ENCODE data around the gene ZG16B. TPM values are rescaled to one million over a fixed set of nuclear protein-coding genes. Genes with fewer than 3 reads are reported as not detected.

Gene ZG16B
- total RNA-seq, 2 donors from 2014 or later = 0.27 TPM; not detected in 1

GRCh38 chr16:2820836-2821486, 9.1 kb upstream of the ZG16B start:
- DNase-seq = no peak
- ATAC-seq = no peak
- intact Hi-C loops (cut with DNase I) = no loop called here

GRCh38 chr16:2821487-2822157, 8.5 kb upstream of the ZG16B start:
- DNase-seq (no peak), ATAC-seq (no peak)

GRCh38 chr16:2822158-2822495, 8.0 kb upstream of the ZG16B start:
- DNase-seq (no peak), ATAC-seq (no peak)
- intact Hi-C loops (cut with DNase I) = no loop called here

More at GRCh38 chr16:2821487-2822157, 8.5 kb upstream of the ZG16B start:
- intact Hi-C loops (cut with DNase I) = no loop called here

- intact Hi-C loops (cut with DNase I) = no loop called here
- DNase-seq = no peak
- no peak for ATAC-seq
Measured at GRCh38 chr16:2822496-2822895, 7.6 kb upstream of the ZG16B start.

GRCh38 chr16:2824626-2825025, 5.5 kb upstream of the ZG16B start:
- intact Hi-C loops (cut with DNase I) = no loop called here
- DNase-seq (no peak), ATAC-seq (no peak)

GRCh38 chr16:2825049-2825742, 4.9 kb upstream of the ZG16B start:
- intact Hi-C loops (cut with DNase I) = no loop called here
- no peak for ATAC-seq
- DNase-seq = no peak

- intact Hi-C loops (cut with DNase I) = no loop called here
- no peak for DNase-seq
- ATAC-seq = no peak
Measured at GRCh38 chr16:2825906-2826305, 4.2 kb upstream of the ZG16B start.

GRCh38 chr16:2826591-2827373, 3.3 kb upstream of the ZG16B start:
- no peak for ATAC-seq
- intact Hi-C loops (cut with DNase I) = no loop called here
- no peak for DNase-seq

GRCh38 chr16:2827374-2827791, 2.7 kb upstream of the ZG16B start:
- ATAC-seq (no peak), DNase-seq (no peak)
- intact Hi-C loops (cut with DNase I) = no loop called here

- no peak for DNase-seq
- ATAC-seq = no peak
- intact Hi-C loops (cut with DNase I) = no loop called here
Measured at GRCh38 chr16:2827831-2828520, 2.1 kb upstream of the ZG16B start.

GRCh38 chr16:2828521-2828840, 1.6 kb upstream of the ZG16B start:
- intact Hi-C loops (cut with DNase I) = no loop called here
- DNase-seq = no peak
- no peak for ATAC-seq

- intact Hi-C loops (cut with DNase I) = no loop called here
- DNase-seq = no peak
- ATAC-seq = no peak
Measured at GRCh38 chr16:2828876-2829430, 1.1 kb upstream of the ZG16B start.

- DNase-seq = no peak
- no peak for ATAC-seq
- intact Hi-C loops (cut with DNase I) = no loop called here
Measured at GRCh38 chr16:2830355-2830695, 222 bp downstream of the ZG16B start.

GRCh38 chr16:2831203-2831602, 1.1 kb downstream of the ZG16B start:
- ATAC-seq (no peak), DNase-seq (no peak)
- intact Hi-C loops (cut with DNase I) = no loop called here

- ATAC-seq (no peak), DNase-seq (no peak)
- intact Hi-C loops (cut with DNase I) = no loop called here
Measured at GRCh38 chr16:2833776-2834175, 3.7 kb downstream of the ZG16B start.

- DNase-seq (no peak), ATAC-seq (no peak)
- intact Hi-C loops (cut with DNase I) = no loop called here
Measured at GRCh38 chr16:2834968-2835367, 4.9 kb downstream of the ZG16B start.

- intact Hi-C loops (cut with DNase I) = no loop called here
- ATAC-seq = peak in 1 of 2 donors; percentile 82
- no peak for DNase-seq
Measured at GRCh38 chr16:2835638-2836493, 5.8 kb downstream of the ZG16B start.

Measured in left cardiac atrium (tissue), 4 donors.